Karpas-422 (cell line): Measurements from ENCODE around the gene UGT1A8. TPM values are rescaled to one million over a fixed set of nuclear protein-coding genes. Genes with fewer than 3 reads are reported as not detected.

Experiments
- DNase-seq: peaks from one replicate; pipeline ENCODE4 v3.0.0-alpha.2; 2015
- H2AFZ ChIP-seq: fragments of 200-600 bp; sonication (generic); 2 replicates; pipeline ENCODE4 v1.6.1; 2014; ENCODE audit warnings: antibody characterized with exemption, low read length, mixed read lengths
- H3K27ac ChIP-seq: fragments of 200-600 bp; sonication (generic); 2 replicates; pipeline ENCODE4 v1.5.1; 2014; ENCODE audit warnings: mild to moderate bottlenecking, low read length, moderate library complexity
- H3K27me3 ChIP-seq: fragments of 200-600 bp; sonication (generic); 2 replicates; pipeline ENCODE4 v1.6.1; 2014; ENCODE audit warnings: low read length, mixed read lengths
- H3K36me3 ChIP-seq: fragments of 200-600 bp; sonication (generic); 2 replicates; pipeline ENCODE4 v1.6.1; 2014; ENCODE audit warnings: low read length, mixed read lengths; ENCODE audit not compliant: insufficient read depth
- H3K4me1 ChIP-seq: fragments of 200-600 bp; sonication (generic); 2 replicates; pipeline ENCODE4 v1.6.1; 2014; ENCODE audit warnings: mild to moderate bottlenecking, low read length, mixed read lengths
- H3K4me2 ChIP-seq: fragments of 200-600 bp; sonication (generic); 2 replicates; pipeline ENCODE4 v1.6.1; 2014; ENCODE audit warnings: low read length, low read depth, mild to moderate bottlenecking; ENCODE audit not compliant: poor library complexity, severe bottlenecking
- H3K4me3 ChIP-seq: fragments of 200-600 bp; sonication (generic); 2 replicates; pipeline ENCODE4 v1.5.1; 2014; ENCODE audit warnings: mild to moderate bottlenecking, antibody characterized with exemption, low read length, mixed read lengths
- H3K79me2 ChIP-seq: fragments of 200-600 bp; sonication (generic); 2 replicates; pipeline ENCODE4 v1.6.1; 2014; ENCODE audit warnings: mild to moderate bottlenecking, low read length, mixed read lengths
- H3K9ac ChIP-seq: fragments of 200-600 bp; sonication (generic); 2 replicates; pipeline ENCODE4 v1.6.0; 2014; ENCODE audit warnings: low read length
- H3K9me2 ChIP-seq: fragments of 200-600 bp; sonication (generic), shearing (Covaris generic); replicated peaks from 2 replicates; pipeline ENCODE4 v1.6.0; 2014; ENCODE audit warnings: mild to moderate bottlenecking, low read length, moderate library complexity; ENCODE audit not compliant: insufficient read depth
- H3K9me3 ChIP-seq: fragments of 300-700, 200-600 bp; sonication (generic); 2 replicates; pipeline ENCODE4 v1.6.1; 2014; ENCODE audit warnings: low read length, mixed read lengths
- H4K20me1 ChIP-seq: fragments of 200-600 bp; sonication (generic); 2 replicates; pipeline ENCODE4 v1.6.1; 2014; ENCODE audit warnings: mild to moderate bottlenecking, antibody characterized with exemption, low read length, low read depth; ENCODE audit not compliant: insufficient read depth
- total RNA-seq: library from RNA; depleted of rRNA; stranded (reverse); fragments of >200 nt; shearing (Covaris generic); gene quantifications from 2 replicates; pipeline ENCODE4 v1.2.3, GENCODE V29; 2014; ENCODE audit warnings: low replicate concordance

Gene UGT1A8
- total RNA-seq, 1 experiment from 2014 or later = not detected

- no peak overlapping the region for H3K27ac ChIP-seq
- no peak overlapping the region for H3K4me3 ChIP-seq
- H3K79me2 ChIP-seq = no peaks in the 10 kb centered on the region
- no peaks in the 10 kb centered on the region; the same call in 1 of the 2 replicates for H3K4me1 ChIP-seq
- DNase-seq = no peak
- no peaks in the 10 kb centered on the region; the same call in 1 of the 2 replicates for H3K9me3 ChIP-seq
- peaks cover 2% of the 10 kb centered on the region; the same call in 1 of the 2 replicates for H3K27me3 ChIP-seq
- H3K36me3 ChIP-seq = no peaks in the 10 kb centered on the region
- H3K4me2 ChIP-seq = no peak overlapping the region
- H4K20me1 ChIP-seq = no peaks in the 10 kb centered on the region
- no peaks in the 10 kb centered on the region for H3K9me2 ChIP-seq
- no peak overlapping the region for H3K9ac ChIP-seq
- no peak overlapping the region for H2AFZ ChIP-seq
Observed at GRCh38 chr2:233758849-233759248, 141.4 kb downstream of the UGT1A8 start.

DNA sequence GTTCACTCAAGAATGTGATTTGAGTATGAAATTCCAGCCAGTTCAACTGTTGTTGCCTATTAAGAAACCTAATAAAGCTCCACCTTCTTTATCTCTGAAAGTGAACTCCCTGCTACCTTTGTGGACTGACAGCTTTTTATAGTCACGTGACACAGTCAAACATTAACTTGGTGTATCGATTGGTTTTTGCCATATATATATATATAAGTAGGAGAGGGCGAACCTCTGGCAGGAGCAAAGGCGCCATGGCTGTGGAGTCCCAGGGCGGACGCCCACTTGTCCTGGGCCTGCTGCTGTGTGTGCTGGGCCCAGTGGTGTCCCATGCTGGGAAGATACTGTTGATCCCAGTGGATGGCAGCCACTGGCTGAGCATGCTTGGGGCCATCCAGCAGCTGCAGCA lies 142.6 kb downstream of the UGT1A8 start, which contains the start of gene UGT1A1:
TSS of gene UGT1A1 (plus strand) at position 228 of the 400 bp plus-strand sequence. CDS start at position 246, 18 bp downstream.
- H4K20me1 ChIP-seq = no peaks in the 10 kb centered on the region
- H3K9me2 ChIP-seq = no peaks in the 10 kb centered on the region
- no peaks in the 10 kb centered on the region; the same call in 1 of the 2 replicates for H3K4me1 ChIP-seq
- H3K79me2 ChIP-seq = no peaks in the 10 kb centered on the region
- H3K4me3 ChIP-seq = no peak within 1 kb of the TSS
- no peak for DNase-seq
- H3K36me3 ChIP-seq = no peaks in the 10 kb centered on the region
- H3K9ac ChIP-seq = no peak within 1 kb of the TSS
- H2AFZ ChIP-seq = no peak within 1 kb of the TSS
- H3K27me3 ChIP-seq = peaks cover 2% of the 10 kb centered on the region; the same call in 1 of the 2 replicates
- no peak within 1 kb of the TSS for H3K27ac ChIP-seq
- H3K9me3 ChIP-seq = no peaks in the 10 kb centered on the region; the same call in 1 of the 2 replicates
- H3K4me2 ChIP-seq = no peak within 1 kb of the TSS

- no peak overlapping the region for H3K27ac ChIP-seq
- no peak for DNase-seq
- H3K4me1 ChIP-seq = no peaks in the 10 kb centered on the region; the same call in 1 of the 2 replicates
- no peak overlapping the region for H2AFZ ChIP-seq
- no peaks in the 10 kb centered on the region for H3K36me3 ChIP-seq
- H3K79me2 ChIP-seq = no peaks in the 10 kb centered on the region
- no peak overlapping the region for H3K4me2 ChIP-seq
- H3K9me2 ChIP-seq = no peaks in the 10 kb centered on the region
- H3K4me3 ChIP-seq = no peak overlapping the region
- H3K27me3 ChIP-seq = peaks cover 2% of the 10 kb centered on the region; the same call in 1 of the 2 replicates
- H3K9ac ChIP-seq = no peak overlapping the region
- no peaks in the 10 kb centered on the region; the same call in 1 of the 2 replicates for H3K9me3 ChIP-seq
- H4K20me1 ChIP-seq = no peaks in the 10 kb centered on the region
Observed at GRCh38 chr2:233761040-233761769, 143.8 kb downstream of the UGT1A8 start.

GRCh38 chr2:233764264-233764663 lies 146.8 kb downstream of the UGT1A8 start:
- no peak for DNase-seq
- Histone ChIP-seq H3K27me3 (no peaks in the 10 kb centered on the region), H2AFZ (no peak overlapping the region), H3K27ac (no peak overlapping the region), H3K9me3 (no peaks in the 10 kb centered on the region), H3K9ac (no peak overlapping the region), H3K4me3 (no peak overlapping the region), H3K79me2 (no peaks in the 10 kb centered on the region), H3K4me1 (no peaks in the 10 kb centered on the region), H4K20me1 (no peaks in the 10 kb centered on the region), H3K4me2 (no peak overlapping the region), H3K36me3 (no peaks in the 10 kb centered on the region), H3K9me2 (no peaks in the 10 kb centered on the region)

DNA sequence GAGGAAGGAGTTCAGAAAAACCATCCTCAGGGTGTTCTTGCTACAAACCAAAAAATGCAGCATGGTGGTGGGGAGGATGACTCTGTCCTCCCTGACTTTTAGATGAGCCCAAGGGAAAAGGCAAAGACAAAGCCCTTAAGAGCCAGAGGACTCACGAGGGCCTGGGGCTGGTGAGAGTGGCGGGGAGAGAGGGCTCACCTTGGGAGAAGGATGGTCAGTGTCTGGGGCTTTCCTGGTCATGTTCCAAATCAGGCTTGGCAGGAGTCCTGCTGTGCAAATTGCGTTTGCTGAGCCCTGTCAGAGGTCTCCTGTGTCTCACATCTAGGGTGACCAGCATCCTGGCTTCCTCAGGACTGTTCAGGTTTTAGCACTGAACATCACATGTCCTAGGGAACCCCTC lies 147.3 kb downstream of the UGT1A8 start:
- H4K20me1 ChIP-seq = no peaks in the 10 kb centered on the region
- no peaks in the 10 kb centered on the region for H3K27me3 ChIP-seq
- H3K27ac ChIP-seq = no peak overlapping the region
- no peak overlapping the region for H3K4me3 ChIP-seq
- no peaks in the 10 kb centered on the region for H3K9me3 ChIP-seq
- H2AFZ ChIP-seq = no peak overlapping the region
- no peaks in the 10 kb centered on the region for H3K36me3 ChIP-seq
- H3K9ac ChIP-seq = no peak overlapping the region
- no peak overlapping the region for H3K4me2 ChIP-seq
- no peaks in the 10 kb centered on the region for H3K9me2 ChIP-seq
- no peaks in the 10 kb centered on the region for H3K4me1 ChIP-seq
- no peaks in the 10 kb centered on the region for H3K79me2 ChIP-seq
- DNase-seq = no peak

DNA sequence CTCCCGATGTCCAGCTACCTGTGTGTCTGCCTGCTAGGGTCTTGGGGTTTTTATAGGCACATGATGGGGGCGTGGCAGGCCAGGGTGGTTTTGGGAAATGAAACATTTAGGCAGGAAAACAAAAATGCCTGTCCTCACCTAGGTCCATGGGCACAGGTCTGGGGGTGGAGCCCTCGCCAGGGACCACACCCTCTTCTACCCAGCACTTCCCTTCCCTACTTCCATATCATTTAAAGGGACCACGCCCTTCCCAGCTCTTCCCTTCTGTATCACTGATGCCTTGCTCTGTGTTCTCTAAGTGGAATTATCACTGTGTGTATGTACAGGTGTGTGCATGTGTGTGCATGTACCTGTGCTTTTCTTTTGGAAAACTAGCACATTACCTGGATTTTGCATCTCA lies 149.0 kb downstream of the UGT1A8 start:
- no peaks in the 10 kb centered on the region for H4K20me1 ChIP-seq
- H3K36me3 ChIP-seq = no peaks in the 10 kb centered on the region
- no peak overlapping the region for H3K4me3 ChIP-seq
- no peak for DNase-seq
- no peak overlapping the region for H3K27ac ChIP-seq
- H3K27me3 ChIP-seq = no peaks in the 10 kb centered on the region
- H3K4me2 ChIP-seq = no peak overlapping the region
- no peak overlapping the region for H2AFZ ChIP-seq
- H3K4me1 ChIP-seq = no peaks in the 10 kb centered on the region
- no peaks in the 10 kb centered on the region for H3K9me2 ChIP-seq
- no peaks in the 10 kb centered on the region for H3K79me2 ChIP-seq
- no peaks in the 10 kb centered on the region for H3K9me3 ChIP-seq
- H3K9ac ChIP-seq = no peak overlapping the region

DNA sequence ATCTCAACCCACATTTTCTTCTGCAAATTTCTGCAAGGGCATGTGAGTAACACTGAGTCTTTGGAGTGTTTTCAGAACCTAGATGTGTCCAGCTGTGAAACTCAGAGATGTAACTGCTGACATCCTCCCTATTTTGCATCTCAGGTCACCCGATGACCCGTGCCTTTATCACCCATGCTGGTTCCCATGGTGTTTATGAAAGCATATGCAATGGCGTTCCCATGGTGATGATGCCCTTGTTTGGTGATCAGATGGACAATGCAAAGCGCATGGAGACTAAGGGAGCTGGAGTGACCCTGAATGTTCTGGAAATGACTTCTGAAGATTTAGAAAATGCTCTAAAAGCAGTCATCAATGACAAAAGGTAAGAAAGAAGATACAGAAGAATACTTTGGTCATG lies 150.6 kb downstream of the UGT1A8 start:
- Histone ChIP-seq H3K79me2 (no peaks in the 10 kb centered on the region), H2AFZ (no peak overlapping the region), H3K4me3 (no peak overlapping the region), H4K20me1 (no peaks in the 10 kb centered on the region), H3K9ac (no peak overlapping the region), H3K27ac (no peak overlapping the region), H3K9me2 (no peaks in the 10 kb centered on the region), H3K9me3 (no peaks in the 10 kb centered on the region), H3K36me3 (no peaks in the 10 kb centered on the region), H3K4me1 (no peaks in the 10 kb centered on the region), H3K4me2 (no peak overlapping the region), H3K27me3 (no peaks in the 10 kb centered on the region)
- no peak for DNase-seq

GRCh38 chr2:233769260-233769659 lies 151.8 kb downstream of the UGT1A8 start:
- Histone ChIP-seq H3K79me2 (no peaks in the 10 kb centered on the region), H4K20me1 (no peaks in the 10 kb centered on the region), H3K9ac (no peak overlapping the region), H3K9me2 (no peaks in the 10 kb centered on the region), H2AFZ (no peak overlapping the region), H3K4me1 (no peaks in the 10 kb centered on the region), H3K9me3 (no peaks in the 10 kb centered on the region), H3K4me3 (no peak overlapping the region), H3K36me3 (no peaks in the 10 kb centered on the region), H3K27me3 (no peaks in the 10 kb centered on the region), H3K4me2 (no peak overlapping the region), H3K27ac (no peak overlapping the region)
- DNase-seq = no peak
